ENCODE data around the gene COL4A2. TPM values are rescaled to one million over a fixed set of nuclear protein-coding genes. Genes with fewer than 3 reads are reported as not detected.

The COL4A2 gene
- total RNA-seq, 4 donors from 2014 or later, result 655 to 1,231 (median 912) TPM

DNA sequence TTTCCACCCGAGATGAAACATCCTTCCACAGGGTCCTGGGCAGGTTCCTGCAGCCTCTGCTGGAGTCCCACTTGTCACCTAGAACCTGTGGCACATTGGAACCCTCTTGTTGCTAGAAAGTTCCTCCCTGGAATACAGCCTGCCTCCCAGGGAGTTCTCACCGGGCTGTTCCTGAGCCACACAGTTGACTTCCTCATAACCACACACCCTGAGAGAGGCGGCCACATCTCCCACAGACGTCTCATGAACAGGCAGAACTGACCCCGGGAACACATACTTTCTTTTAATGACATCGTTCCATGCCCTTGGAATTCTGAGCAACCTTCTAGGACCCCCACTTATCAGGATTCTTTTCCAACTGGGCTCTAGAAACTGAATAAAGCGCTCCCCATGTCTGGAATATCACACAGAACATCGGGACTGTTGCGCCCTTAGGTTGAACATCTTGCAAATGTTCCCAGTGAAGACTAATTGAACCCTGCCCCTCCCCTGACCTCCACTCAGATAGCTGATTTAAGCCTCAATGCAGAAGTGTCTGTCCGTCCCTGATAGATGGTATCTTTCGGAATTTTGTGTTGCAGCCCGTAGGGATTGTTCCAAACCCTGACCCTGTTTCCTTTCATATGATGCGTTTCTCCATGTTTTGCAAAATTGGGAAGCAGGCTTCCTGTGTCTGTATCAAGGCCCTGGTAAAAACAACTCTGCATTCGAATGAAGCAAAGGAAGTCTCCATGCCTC lies 163.4 kb downstream of the COL4A2 start:
- TF ChIP-seq, protein P1, sequence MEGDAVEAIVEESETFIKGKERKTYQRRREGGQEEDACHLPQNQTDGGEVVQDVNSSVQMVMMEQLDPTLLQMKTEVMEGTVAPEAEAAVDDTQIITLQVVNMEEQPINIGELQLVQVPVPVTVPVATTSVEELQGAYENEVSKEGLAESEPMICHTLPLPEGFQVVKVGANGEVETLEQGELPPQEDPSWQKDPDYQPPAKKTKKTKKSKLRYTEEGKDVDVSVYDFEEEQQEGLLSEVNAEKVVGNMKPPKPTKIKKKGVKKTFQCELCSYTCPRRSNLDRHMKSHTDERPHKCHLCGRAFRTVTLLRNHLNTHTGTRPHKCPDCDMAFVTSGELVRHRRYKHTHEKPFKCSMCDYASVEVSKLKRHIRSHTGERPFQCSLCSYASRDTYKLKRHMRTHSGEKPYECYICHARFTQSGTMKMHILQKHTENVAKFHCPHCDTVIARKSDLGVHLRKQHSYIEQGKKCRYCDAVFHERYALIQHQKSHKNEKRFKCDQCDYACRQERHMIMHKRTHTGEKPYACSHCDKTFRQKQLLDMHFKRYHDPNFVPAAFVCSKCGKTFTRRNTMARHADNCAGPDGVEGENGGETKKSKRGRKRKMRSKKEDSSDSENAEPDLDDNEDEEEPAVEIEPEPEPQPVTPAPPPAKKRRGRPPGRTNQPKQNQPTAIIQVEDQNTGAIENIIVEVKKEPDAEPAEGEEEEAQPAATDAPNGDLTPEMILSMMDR (IDR thresholded peaks at IDR 0.05; ENCODE audit: low read depth), result no peak

DNA sequence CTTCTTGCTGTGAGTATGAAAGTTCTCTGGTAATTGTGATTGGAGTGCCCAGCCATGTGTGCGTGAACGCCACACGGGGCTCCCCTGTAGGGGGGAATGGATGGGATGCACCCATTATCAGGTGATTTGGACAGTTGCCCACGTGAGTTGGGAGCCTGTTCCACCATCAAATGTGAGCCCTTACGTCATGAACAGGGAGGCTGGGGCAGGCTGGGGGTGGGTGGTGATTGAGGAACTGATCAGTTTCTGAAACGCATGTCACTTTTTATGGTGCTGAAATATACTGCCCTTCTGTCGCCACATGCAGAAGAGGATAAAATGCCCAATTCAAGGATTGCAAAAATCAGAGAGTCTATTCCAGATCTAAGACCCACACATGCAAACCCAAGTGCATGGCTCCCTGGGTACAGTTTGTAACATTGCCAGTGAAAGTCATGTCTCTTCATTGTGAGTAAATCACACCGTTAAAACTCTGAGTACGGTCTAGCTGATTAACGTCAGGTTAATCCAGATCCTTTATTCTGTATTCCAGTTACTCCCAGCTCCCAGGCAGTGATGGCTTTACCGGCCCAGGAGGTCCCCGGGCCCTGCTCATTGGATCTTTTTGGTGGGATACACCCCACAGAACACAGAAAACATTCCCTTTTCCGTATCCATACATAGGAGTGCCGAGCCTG lies 164.2 kb downstream of the COL4A2 start:
- TF ChIP-seq, protein P1 (IDR thresholded peaks at IDR 0.05; ENCODE audit: low read depth), result no peak

DNA sequence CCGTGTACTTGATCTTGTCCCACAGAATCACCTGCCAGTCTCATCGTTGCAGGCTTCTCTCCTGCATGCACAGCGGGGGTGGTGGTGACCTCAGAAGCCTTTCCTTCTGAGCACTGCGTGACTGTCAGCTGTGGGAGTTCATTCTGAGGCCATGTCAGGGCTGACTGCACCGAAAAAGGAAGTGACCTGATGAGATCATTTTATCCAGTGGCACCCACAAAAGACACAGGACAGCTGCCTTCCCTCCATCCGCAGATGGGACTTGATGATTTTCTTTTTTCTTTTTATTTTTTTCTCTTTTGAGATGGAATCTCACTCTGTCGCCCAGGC lies 164.7 kb downstream of the COL4A2 start:
- TF ChIP-seq, protein P1 (IDR thresholded peaks at IDR 0.05; ENCODE audit: low read depth), result no peak

DNA sequence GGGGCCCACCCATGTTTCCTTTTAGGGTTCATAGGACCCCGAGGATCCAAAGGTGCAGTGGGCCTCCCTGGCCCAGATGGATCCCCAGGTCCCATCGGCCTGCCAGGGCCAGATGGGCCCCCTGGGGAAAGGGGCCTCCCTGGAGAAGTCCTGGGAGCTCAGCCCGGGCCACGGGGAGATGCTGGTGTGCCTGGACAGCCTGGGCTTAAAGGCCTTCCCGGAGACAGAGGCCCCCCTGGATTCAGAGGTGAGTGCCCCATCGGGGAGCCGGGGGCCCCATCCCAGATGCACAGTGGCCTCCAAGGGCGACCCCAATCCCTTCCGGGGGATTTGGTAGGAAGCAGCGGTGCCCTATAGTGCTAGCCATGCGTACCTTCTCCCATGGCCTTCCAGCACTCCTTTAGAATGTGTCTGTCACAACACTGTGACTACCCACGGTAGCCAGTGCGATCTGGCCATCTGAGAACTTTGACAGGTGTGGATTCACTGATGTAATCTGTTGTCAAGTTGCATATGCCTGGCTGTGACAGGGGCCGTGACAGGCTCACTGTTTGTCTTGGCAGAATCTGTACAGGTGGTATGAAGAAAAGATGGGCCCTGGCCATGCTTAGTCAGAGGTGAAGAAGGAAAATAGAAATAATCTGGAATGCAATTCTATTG lies 165.9 kb downstream of the COL4A2 start:
- TF ChIP-seq, protein P1 (IDR thresholded peaks at IDR 0.05; ENCODE audit: low read depth), result no peak

DNA sequence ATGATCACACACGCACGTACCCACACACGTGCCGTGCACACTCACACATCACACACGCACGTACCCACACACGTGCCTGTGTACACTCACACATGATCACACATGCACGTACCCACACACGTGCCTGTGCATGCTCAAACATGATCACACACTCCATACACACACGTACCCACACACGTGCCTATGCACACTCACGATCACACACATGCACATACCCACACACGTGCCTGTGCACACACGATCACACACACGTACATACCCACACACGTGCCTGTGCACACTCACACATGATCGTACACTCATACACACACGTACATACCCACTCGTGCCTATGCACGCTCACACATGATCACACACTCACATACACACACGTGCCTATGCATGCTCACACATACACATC lies 167.6 kb downstream of the COL4A2 start:
- TF ChIP-seq, protein P1 (IDR thresholded peaks at IDR 0.05; ENCODE audit: low read depth), result no peak

DNA sequence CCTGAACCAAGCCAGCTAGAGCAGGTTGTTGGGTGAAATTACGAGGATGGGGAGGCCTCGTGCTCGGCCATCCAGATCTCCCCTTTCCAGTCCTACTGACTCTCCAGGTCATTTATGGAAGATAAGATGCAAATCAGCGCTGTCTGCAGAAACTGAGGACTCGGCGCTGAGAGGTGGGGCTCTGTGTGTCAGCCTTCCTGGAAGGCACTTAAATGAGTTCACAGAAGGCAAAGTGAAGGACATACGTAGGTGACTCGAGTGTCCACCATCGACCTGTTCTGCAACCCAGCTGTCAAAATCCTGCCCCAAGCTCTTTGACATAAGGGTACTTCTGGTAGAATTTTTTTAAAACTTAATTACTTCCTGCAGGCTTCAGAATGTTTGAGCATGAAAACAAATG lies 168.0 kb downstream of the COL4A2 start:
- TF ChIP-seq, protein P1 (IDR thresholded peaks at IDR 0.05; ENCODE audit: low read depth), result no peak

DNA sequence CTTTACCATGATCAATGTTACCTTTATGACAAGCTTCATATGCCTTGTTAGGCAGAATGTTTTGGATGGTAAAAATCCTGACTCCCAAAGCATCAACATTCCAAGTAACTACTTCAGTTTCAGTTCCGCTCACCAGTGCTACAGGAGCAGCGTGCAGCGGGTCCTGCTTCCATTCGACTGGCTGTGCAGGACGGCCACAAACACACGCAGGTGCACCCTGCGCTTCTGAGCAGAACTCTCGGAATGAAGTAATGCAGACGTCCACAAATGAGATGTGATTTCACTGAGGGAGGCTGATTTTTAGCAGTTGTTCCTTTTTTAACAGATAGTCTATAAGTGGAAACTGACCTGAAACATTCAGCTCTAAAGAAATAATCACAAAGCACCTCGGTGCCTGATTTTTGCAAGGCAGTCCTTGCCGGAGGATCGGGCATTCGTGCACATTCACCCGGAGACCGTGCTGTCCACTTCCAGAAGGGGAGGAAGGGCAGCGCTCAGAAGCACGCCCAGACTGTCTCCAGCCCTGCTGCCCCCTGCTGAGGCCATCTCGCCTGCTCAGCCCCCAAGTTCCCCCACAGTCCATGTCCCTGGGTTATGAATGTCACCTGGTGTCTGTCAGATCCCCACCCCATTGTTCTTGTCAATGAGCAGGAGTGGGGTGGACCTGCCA lies 168.6 kb downstream of the COL4A2 start:
- TF ChIP-seq, protein P1 (IDR thresholded peaks at IDR 0.05; ENCODE audit: low read depth), result no peak
